OCI-LY3 (cell line): ENCODE results near the gene SLC19A1.

Source experiments
- EZH2phosphoT487 ChIP-seq: fragments of 200-600 bp; shearing (Covaris generic); IDR thresholded peaks from 2 replicates; pipeline ENCODE4 v1.6.1; 2018; ENCODE audit warnings: antibody characterized with exemption, mixed run types, low read depth
- TF ChIP-seq, protein P1 (sequence below): fragments of 200-600, 300-600 bp; sonication (generic); IDR thresholded peaks from 2 replicates; pipeline ENCODE4 v1.5.1; 2014; ENCODE audit warnings: antibody characterized with exemption, low read length, low read depth

DNA sequence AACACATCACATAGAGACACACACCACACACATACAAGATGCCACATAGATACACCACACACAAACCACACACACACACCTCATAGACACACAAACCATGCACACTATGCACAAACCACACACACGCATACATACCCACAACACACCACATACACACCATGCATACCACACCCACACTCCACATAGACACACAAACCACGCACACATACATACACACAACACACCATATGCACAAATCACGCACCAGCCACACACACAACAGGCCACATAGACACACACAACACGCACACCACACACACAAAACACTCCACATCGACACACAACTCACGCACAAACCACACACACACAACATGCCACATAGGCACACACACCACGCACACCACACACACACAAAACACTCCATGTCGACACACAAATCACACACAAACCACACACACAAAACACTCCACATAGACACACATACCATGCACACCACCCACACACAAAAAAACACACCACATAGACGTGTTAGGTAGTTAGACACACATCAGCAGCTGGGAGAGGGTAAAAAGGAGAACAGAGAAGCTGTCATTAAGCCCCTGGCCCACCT lies 49.5 kb upstream of the SLC19A1 start:
- TF ChIP-seq, protein P1, sequence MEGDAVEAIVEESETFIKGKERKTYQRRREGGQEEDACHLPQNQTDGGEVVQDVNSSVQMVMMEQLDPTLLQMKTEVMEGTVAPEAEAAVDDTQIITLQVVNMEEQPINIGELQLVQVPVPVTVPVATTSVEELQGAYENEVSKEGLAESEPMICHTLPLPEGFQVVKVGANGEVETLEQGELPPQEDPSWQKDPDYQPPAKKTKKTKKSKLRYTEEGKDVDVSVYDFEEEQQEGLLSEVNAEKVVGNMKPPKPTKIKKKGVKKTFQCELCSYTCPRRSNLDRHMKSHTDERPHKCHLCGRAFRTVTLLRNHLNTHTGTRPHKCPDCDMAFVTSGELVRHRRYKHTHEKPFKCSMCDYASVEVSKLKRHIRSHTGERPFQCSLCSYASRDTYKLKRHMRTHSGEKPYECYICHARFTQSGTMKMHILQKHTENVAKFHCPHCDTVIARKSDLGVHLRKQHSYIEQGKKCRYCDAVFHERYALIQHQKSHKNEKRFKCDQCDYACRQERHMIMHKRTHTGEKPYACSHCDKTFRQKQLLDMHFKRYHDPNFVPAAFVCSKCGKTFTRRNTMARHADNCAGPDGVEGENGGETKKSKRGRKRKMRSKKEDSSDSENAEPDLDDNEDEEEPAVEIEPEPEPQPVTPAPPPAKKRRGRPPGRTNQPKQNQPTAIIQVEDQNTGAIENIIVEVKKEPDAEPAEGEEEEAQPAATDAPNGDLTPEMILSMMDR = no peak
- TF ChIP-seq EZH2phosphoT487 = no peak
